Activated naive CD4-positive, alpha-beta T cell treated with anti-CD3 and anti-CD28 coated beads, Interleukin-2, amount 10 ng/mL, durations not matched to agents 7 days and 5 days (primary cell): ENCODE data around the gene TUBGCP4.
"Not testable (repeated sequence)": the region's sequence is repeated elsewhere in the genome, so short reads cannot be mapped to it uniquely, and the experiment has no call there.

Experiments used
- CTCF ChIA-PET: fragments of 350-600 bp; sonication (Branson Sonifier 250); formaldehyde crosslinking; loops from one replicate; lab custom pipeline; 2021; ENCODE audit warnings: antibody characterized with exemption; lab: Charles Lee
- DNase-seq: peaks from one replicate; pipeline ENCODE4 v3.0.0-alpha.2; 2020
- H3K27ac Mint-ChIP-seq: one replicate; pipeline ENCODE4 v1.8.0; 2021; ENCODE audit warnings: mild to moderate bottlenecking, moderate library complexity, mixed read lengths
- H3K27me3 Mint-ChIP-seq: one replicate; pipeline ENCODE4 v1.8.0; 2021; ENCODE audit warnings: mild to moderate bottlenecking, mixed read lengths
- H3K36me3 Mint-ChIP-seq: one replicate; pipeline ENCODE4 v1.8.0; 2021; ENCODE audit warnings: mixed read lengths
- H3K4me1 Mint-ChIP-seq: one replicate; pipeline ENCODE4 v1.8.0; 2021; ENCODE audit warnings: mixed read lengths
- H3K4me3 Mint-ChIP-seq: one replicate; pipeline ENCODE4 v1.8.0; 2021; ENCODE audit warnings: mild to moderate bottlenecking, moderate library complexity, mixed read lengths
- H3K9me3 Mint-ChIP-seq: one replicate; pipeline ENCODE4 v1.8.0; 2021; ENCODE audit warnings: mixed read lengths

TUBGCP4 gene

GRCh38 chr15:43376017-43376705 is 5.3 kb downstream of the TUBGCP4 start:
- Mint-ChIP-seq H3K27me3 (no peaks in the 10 kb centered on the region), H3K9me3 (no peaks in the 10 kb centered on the region), H3K36me3 (peaks cover 40% of the 10 kb centered on the region), H3K27ac (no peak overlapping the region), H3K4me1 (peaks cover 28% of the 10 kb centered on the region), H3K4me3 (no peak overlapping the region)
- DNase-seq: peak; percentile 58
- CTCF ChIA-PET: interaction anchor here (0.5 to 1.7 kb wide), 12 partner anchors 12 to 737 kb away, joined by 3 to 8 read pairs (median 4); no protein-coding TSS in a partner anchor

GRCh38 chr15:43378601-43379000 is 7.7 kb downstream of the TUBGCP4 start:
- Mint-ChIP-seq H3K4me3 (no peak overlapping the region), H3K36me3 (peaks cover 41% of the 10 kb centered on the region), H3K27me3 (no peaks in the 10 kb centered on the region), H3K27ac (no peak overlapping the region), H3K9me3 (no peaks in the 10 kb centered on the region), H3K4me1 (peaks cover 9% of the 10 kb centered on the region)
- DNase-seq: no peak
- CTCF ChIA-PET: interaction anchor here (0.6 to 1.8 kb wide), 2 partner anchors 8 to 57 kb away, joined by 4 to 6 read pairs; partner anchors contain the start of genes TUBGCP4 and ZSCAN29

- DNase-seq: no peak
- H3K27ac Mint-ChIP-seq: no peak overlapping the region
- no peaks in the 10 kb centered on the region for H3K27me3 Mint-ChIP-seq
- no peak overlapping the region for H3K4me3 Mint-ChIP-seq
- CTCF ChIA-PET: interaction anchor here (1.6 kb wide), 1 partner anchor 11 kb away, joined by 5 read pairs; the partner anchor contains the start of genes TUBGCP4 and ZSCAN29
- no peaks in the 10 kb centered on the region for H3K4me1 Mint-ChIP-seq
- H3K9me3 Mint-ChIP-seq: no peaks in the 10 kb centered on the region
- H3K36me3 Mint-ChIP-seq: peaks cover 60% of the 10 kb centered on the region
Measured at GRCh38 chr15:43382310-43382709, 11.4 kb downstream of the TUBGCP4 start.

- DNase-seq: no peak
- H3K4me1 Mint-ChIP-seq: no peaks in the 10 kb centered on the region
- peaks cover 54% of the 10 kb centered on the region for H3K36me3 Mint-ChIP-seq
- no peaks in the 10 kb centered on the region for H3K27me3 Mint-ChIP-seq
- H3K27ac Mint-ChIP-seq: no peak overlapping the region
- no peaks in the 10 kb centered on the region for H3K9me3 Mint-ChIP-seq
- no peak overlapping the region for H3K4me3 Mint-ChIP-seq
- CTCF ChIA-PET: no interaction called here
Measured at GRCh38 chr15:43383070-43383469, 12.2 kb downstream of the TUBGCP4 start.

GRCh38 chr15:43390723-43391122 is 19.8 kb downstream of the TUBGCP4 start:
- Mint-ChIP-seq H3K4me3 (no peak overlapping the region), H3K27ac (no peak overlapping the region), H3K9me3 (no peaks in the 10 kb centered on the region), H3K36me3 (peaks cover 39% of the 10 kb centered on the region), H3K4me1 (no peaks in the 10 kb centered on the region), H3K27me3 (no peaks in the 10 kb centered on the region)
- DNase-seq: no peak
- CTCF ChIA-PET: no interaction called here

GRCh38 chr15:43393592-43393991 is 22.7 kb downstream of the TUBGCP4 start:
- H3K27ac Mint-ChIP-seq, H3K9me3 Mint-ChIP-seq, H3K4me3 Mint-ChIP-seq, H3K4me1 Mint-ChIP-seq, CTCF ChIA-PET, DNase-seq, H3K27me3 Mint-ChIP-seq: not testable (repeated sequence)
- peaks cover 40% of the 10 kb centered on the region for H3K36me3 Mint-ChIP-seq

- CTCF ChIA-PET: no interaction called here
- Mint-ChIP-seq H3K9me3 (no peaks in the 10 kb centered on the region), H3K36me3 (peaks cover 62% of the 10 kb centered on the region), H3K4me3 (no peak overlapping the region), H3K27me3 (no peaks in the 10 kb centered on the region), H3K4me1 (peaks cover 4% of the 10 kb centered on the region), H3K27ac (no peak overlapping the region)
- DNase-seq: no peak
Measured at GRCh38 chr15:43402255-43402654, 31.4 kb downstream of the TUBGCP4 start.

GRCh38 chr15:43403616-43404015 is 32.7 kb downstream of the TUBGCP4 start:
- CTCF ChIA-PET: no interaction called here
- Mint-ChIP-seq H3K4me3 (no peak overlapping the region), H3K4me1 (peaks cover 4% of the 10 kb centered on the region), H3K36me3 (peaks cover 67% of the 10 kb centered on the region), H3K27ac (no peak overlapping the region), H3K27me3 (no peaks in the 10 kb centered on the region), H3K9me3 (no peaks in the 10 kb centered on the region)
- no peak for DNase-seq

- Mint-ChIP-seq H3K4me1 (peaks cover 4% of the 10 kb centered on the region), H3K9me3 (no peaks in the 10 kb centered on the region), H3K27ac (no peak overlapping the region), H3K27me3 (no peaks in the 10 kb centered on the region), H3K36me3 (peaks cover 68% of the 10 kb centered on the region), H3K4me3 (no peak overlapping the region)
- CTCF ChIA-PET: no interaction called here
- DNase-seq: no peak
Measured at GRCh38 chr15:43404130-43404529, 33.2 kb downstream of the TUBGCP4 start.

- H3K27ac Mint-ChIP-seq: no peak overlapping the region
- H3K27me3 Mint-ChIP-seq: no peaks in the 10 kb centered on the region
- H3K4me3 Mint-ChIP-seq: no peak overlapping the region
- CTCF ChIA-PET: interaction anchor here (1.8 kb wide), 1 partner anchor 30 kb away, joined by 4 read pairs; no protein-coding TSS in a partner anchor
- no peaks in the 10 kb centered on the region for H3K9me3 Mint-ChIP-seq
- DNase-seq: no peak
- H3K36me3 Mint-ChIP-seq: peaks cover 75% of the 10 kb centered on the region
- H3K4me1 Mint-ChIP-seq: peaks cover 4% of the 10 kb centered on the region
Measured at GRCh38 chr15:43406189-43406588, 35.3 kb downstream of the TUBGCP4 start.

GRCh38 chr15:43406808-43407207 is 35.9 kb downstream of the TUBGCP4 start:
- Mint-ChIP-seq H3K4me3 (no peak overlapping the region), H3K4me1 (peaks cover 4% of the 10 kb centered on the region), H3K9me3 (no peaks in the 10 kb centered on the region), H3K36me3 (peaks cover 72% of the 10 kb centered on the region), H3K27ac (no peak overlapping the region), H3K27me3 (no peaks in the 10 kb centered on the region)
- no peak for DNase-seq
- CTCF ChIA-PET: interaction anchor here (1.8 kb wide), 1 partner anchor 31 kb away, joined by 4 read pairs; no protein-coding TSS in a partner anchor

GRCh38 chr15:43408789-43409188 is 37.9 kb downstream of the TUBGCP4 start:
- H3K27ac Mint-ChIP-seq: no peak overlapping the region
- H3K9me3 Mint-ChIP-seq: no peaks in the 10 kb centered on the region
- H3K4me3 Mint-ChIP-seq: no peak overlapping the region
- no peaks in the 10 kb centered on the region for H3K27me3 Mint-ChIP-seq
- CTCF ChIA-PET: no interaction called here
- H3K4me1 Mint-ChIP-seq: peaks cover 3% of the 10 kb centered on the region
- peaks cover 67% of the 10 kb centered on the region for H3K36me3 Mint-ChIP-seq
- DNase-seq: no peak

GRCh38 chr15:43410572-43411214 is 39.8 kb downstream of the TUBGCP4 start:
- CTCF ChIA-PET: no interaction called here
- no peak overlapping the region for H3K27ac Mint-ChIP-seq
- DNase-seq: no peak
- H3K27me3 Mint-ChIP-seq: no peaks in the 10 kb centered on the region
- no peak overlapping the region for H3K4me3 Mint-ChIP-seq
- H3K36me3 Mint-ChIP-seq: peaks cover 57% of the 10 kb centered on the region
- H3K9me3 Mint-ChIP-seq: no peaks in the 10 kb centered on the region
- H3K4me1 Mint-ChIP-seq: no peaks in the 10 kb centered on the region

- Mint-ChIP-seq H3K36me3 (peaks cover 52% of the 10 kb centered on the region), H3K27ac (no peak overlapping the region), H3K9me3 (no peaks in the 10 kb centered on the region), H3K4me1 (no peaks in the 10 kb centered on the region), H3K27me3 (no peaks in the 10 kb centered on the region), H3K4me3 (no peak overlapping the region)
- DNase-seq: no peak
- CTCF ChIA-PET: interaction anchor here (1.2 kb wide), 1 partner anchor 29 kb away, joined by 3 read pairs; no protein-coding TSS in a partner anchor
Measured at GRCh38 chr15:43412096-43412495, 41.2 kb downstream of the TUBGCP4 start.

GRCh38 chr15:43414196-43414595 is 43.3 kb downstream of the TUBGCP4 start:
- no peaks in the 10 kb centered on the region for H3K4me1 Mint-ChIP-seq
- no peak overlapping the region for H3K27ac Mint-ChIP-seq
- peaks cover 34% of the 10 kb centered on the region for H3K36me3 Mint-ChIP-seq
- H3K27me3 Mint-ChIP-seq: no peaks in the 10 kb centered on the region
- H3K9me3 Mint-ChIP-seq: no peaks in the 10 kb centered on the region
- DNase-seq: no peak
- no peak overlapping the region for H3K4me3 Mint-ChIP-seq
- CTCF ChIA-PET: no interaction called here
